ENCODE data around the gene ZDHHC16. TPM values are rescaled to one million over a fixed set of nuclear protein-coding genes. Genes with fewer than 3 reads are reported as not detected.
"Not testable (repeated sequence)": the region's sequence is repeated elsewhere in the genome, so short reads cannot be mapped to it uniquely, and the experiment has no call there.

The ZDHHC16 gene
- total and polyA plus RNA-seq, 10 of the 15 experiments (the other 5 are each of a cell fraction or from before 2014, with no cell fraction given), result 16.8 to 63.1 (median 29.8) TPM

DNA sequence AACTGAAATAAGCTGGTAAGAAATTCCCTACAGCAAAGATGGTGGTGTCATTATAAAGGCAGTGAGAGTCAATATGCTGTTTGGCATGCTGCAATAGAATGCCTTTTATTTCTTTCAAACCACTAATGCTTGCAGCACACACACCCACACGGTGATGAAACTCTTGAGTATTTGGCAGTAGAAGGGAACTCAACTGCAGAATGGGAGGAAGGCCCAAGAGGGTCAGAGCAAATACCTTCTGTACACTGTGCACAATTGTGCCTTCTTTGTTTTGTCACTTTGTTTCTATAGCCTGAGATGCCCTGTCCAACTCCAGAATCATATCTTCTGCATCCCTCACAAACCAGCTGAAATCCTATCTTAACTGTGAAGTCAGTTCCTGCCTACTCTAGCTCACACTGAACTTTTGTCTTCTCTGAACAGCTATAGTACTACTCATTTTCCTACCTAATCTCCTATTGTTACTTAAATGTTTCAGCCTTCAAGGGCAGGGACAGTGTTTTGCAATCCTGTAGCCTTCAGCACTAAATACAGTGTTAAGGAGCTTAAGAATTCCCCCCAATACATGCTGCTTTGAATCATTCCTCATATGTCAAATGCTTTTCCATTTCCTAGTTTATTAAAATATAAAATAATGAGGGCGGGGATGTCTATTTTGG lies 30.1 kb downstream of the ZDHHC16 start (continued):
- TF ChIP-seq ZBTB11 (CRISPR knock-in tag; IDR thresholded peaks at IDR 0.05) (no peak), MEF2B (IDR thresholded peaks at IDR 0.05; ENCODE audit: partially characterized antibody, poor library complexity, severe bottlenecking) (no peak)

DNA sequence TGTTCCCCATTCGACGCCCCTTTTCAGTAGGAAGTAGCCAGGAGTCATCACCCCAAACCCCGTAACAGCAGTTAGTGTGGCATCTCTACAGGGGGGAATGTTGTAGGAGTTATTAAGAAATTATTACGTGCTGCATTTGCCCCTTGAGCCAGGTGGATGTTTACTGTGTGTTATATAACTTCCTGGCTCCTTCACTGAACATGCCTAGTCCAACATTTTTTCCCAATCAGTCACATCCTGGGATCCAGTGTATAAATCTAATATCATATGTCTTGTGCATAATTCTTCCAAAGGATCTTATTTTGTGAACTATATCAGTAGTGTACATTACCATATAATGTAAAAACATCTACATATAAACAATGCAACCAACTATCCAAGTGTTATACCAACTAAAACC lies 33.4 kb downstream of the ZDHHC16 start:
- 99% methylated on average over 4 of the region's 4 CpGs for WGBS (ENCODE audit: insufficient coverage, insufficient replicate concordance, low lambda C conversion rate, missing lambda C conversion rate)
- H3K4me1 ChIP-seq (ENCODE audit: control insufficient read depth, insufficient read depth, low read length); H2AFZ ChIP-seq (ENCODE audit: control insufficient read depth, low read depth, low read length); DNase-seq (ENCODE audit: low read depth, low spot score); H3K27me3 ChIP-seq (replicated peaks in 1 of 2; ENCODE audit: control insufficient read depth in 2 of 2, insufficient read depth in 2 of 2, low read length in 1 of 2); H3K9ac ChIP-seq (ENCODE audit: control insufficient read depth, insufficient read depth, low read length); BruUV-seq (replicated peaks); H3K4me2 ChIP-seq (ENCODE audit: control insufficient read depth, insufficient read depth); H4K20me1 ChIP-seq (ENCODE audit: control insufficient read depth, insufficient read depth); SMC1A ChIA-PET (ENCODE audit: uncharacterized antibody, unreplicated experiment); ATAC-seq; POLR2A ChIA-PET; FAIRE-seq; H3K9me3 ChIP-seq (replicated peaks; ENCODE audit: control insufficient read depth, insufficient read depth, low read length); intact Hi-C loops (cut with micrococcal nuclease; ENCODE audit: unreplicated experiment); H3K27ac ChIP-seq (ENCODE audit: control insufficient read depth, insufficient read depth); in situ Hi-C loops (cut with MboI); CTCF ChIA-PET; H3K4me3 ChIP-seq; H3K79me2 ChIP-seq (ENCODE audit: control insufficient read depth, insufficient read depth, low read length); RAD21 ChIA-PET (ENCODE audit: unreplicated experiment): not testable (repeated sequence)
- peaks cover 11 to 26% of the 10 kb centered on the region in 2 experiments for H3K36me3 ChIP-seq (ENCODE audit: control insufficient read depth in 2 of 2, insufficient read depth in 2 of 2, low read length in 1 of 2)

Measured in GM12878 (cell line).